GM18520 (cell line): ENCODE results near the gene PLBD1.

Experiments used
- ATAC-seq: cut with Tn5 transposase; IDR thresholded peaks from one replicate; pipeline ENCODE4 v1.9.1; 2021; ENCODE audit not compliant: unreplicated experiment

PLBD1 gene, protein sequence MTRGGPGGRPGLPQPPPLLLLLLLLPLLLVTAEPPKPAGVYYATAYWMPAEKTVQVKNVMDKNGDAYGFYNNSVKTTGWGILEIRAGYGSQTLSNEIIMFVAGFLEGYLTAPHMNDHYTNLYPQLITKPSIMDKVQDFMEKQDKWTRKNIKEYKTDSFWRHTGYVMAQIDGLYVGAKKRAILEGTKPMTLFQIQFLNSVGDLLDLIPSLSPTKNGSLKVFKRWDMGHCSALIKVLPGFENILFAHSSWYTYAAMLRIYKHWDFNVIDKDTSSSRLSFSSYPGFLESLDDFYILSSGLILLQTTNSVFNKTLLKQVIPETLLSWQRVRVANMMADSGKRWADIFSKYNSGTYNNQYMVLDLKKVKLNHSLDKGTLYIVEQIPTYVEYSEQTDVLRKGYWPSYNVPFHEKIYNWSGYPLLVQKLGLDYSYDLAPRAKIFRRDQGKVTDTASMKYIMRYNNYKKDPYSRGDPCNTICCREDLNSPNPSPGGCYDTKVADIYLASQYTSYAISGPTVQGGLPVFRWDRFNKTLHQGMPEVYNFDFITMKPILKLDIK

GRCh38 chr12:14567351-14568162, at the start of gene PLBD1:
Gene PLBD1, minus strand, starts transcription at chr12:14567883. Its CDS starts 187 bp downstream, at chr12:14567696.
- no peak for ATAC-seq

DNA sequence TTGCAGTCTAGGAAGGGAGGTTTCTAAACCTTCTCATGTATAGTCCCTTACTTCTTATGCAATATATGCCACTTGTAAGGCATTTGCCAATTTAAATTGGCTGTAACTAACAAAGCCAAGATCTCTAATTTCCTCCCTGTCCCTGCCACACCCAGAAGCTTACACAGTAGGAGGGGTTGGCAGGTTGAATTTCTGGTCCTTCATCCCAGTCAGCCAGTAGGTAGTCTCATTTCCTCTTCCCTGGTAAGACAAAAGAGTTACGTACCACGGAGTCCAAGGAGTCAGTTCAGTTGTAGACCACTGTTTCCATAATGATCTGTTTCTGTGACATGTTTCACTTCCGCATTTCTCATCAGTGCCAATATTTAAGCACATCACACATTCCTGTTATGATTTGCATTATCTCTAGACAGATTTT, 47.0 kb upstream of the PLBD1 start:
- peak; percentile 40 for ATAC-seq

DNA sequence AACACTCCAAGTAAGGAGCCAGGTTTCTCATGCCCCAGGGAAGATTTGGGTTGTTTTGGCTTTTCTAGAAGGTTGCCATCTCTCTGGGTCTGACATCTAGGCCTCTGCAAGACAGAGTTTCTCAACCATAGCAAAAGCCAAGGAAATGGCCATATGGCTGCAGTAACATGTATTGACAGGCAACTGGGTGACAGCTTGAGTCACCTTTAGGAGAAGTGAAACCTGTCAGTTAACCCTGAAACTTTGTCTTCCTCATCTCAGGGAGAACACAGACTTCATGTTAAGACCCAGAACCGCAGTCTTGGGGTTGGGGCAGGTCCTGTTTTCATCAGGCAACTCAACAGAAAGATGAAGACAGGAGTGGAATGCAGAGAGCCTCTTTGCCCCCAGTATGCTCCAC, 46.0 kb upstream of the PLBD1 start:
- peak; percentile 98 for ATAC-seq

- ATAC-seq = no peak
These were observed 45.3 kb upstream of the PLBD1 start for GRCh38 chr12:14612898-14613445.

- ATAC-seq = no peak
These were observed 44.6 kb upstream of the PLBD1 start for GRCh38 chr12:14612250-14612649.

DNA sequence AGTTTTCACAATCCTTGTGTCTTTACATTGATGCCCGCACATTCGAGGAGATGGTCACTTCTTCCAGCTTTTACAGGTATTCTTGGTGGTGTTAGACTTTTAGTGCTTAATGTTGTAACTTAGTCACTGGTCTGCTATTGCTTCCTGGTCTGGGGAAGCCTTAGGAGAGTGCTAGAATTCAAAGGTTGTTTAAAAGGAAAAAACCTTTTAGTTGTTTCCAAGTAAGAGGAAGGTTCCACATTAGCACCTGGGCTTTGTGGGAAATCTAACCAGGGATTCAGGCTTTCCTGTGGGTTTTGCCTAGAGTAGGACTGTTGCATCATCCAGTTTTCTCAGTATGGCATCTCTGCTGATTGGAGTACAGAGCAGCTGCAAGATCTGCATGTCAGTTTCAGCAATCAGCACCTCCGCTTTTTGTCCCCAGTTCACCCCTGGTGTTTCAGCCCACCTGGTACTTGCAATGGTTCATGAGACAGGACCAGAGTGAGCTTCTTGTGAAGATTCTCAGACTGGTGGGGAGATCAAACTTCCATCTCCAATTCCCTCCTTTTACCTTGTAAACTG, 44.0 kb upstream of the PLBD1 start:
- no peak for ATAC-seq

- no peak for ATAC-seq
These were observed 39.9 kb upstream of the PLBD1 start for GRCh38 chr12:14607568-14607967.

GRCh38 chr12:14605401-14605989, 37.8 kb upstream of the PLBD1 start:
- no peak for ATAC-seq

GRCh38 chr12:14601692-14602478, 34.2 kb upstream of the PLBD1 start:
- no peak for ATAC-seq

GRCh38 chr12:14597480-14597879, 29.8 kb upstream of the PLBD1 start:
- ATAC-seq = no peak

- no peak for ATAC-seq
These were observed 24.0 kb upstream of the PLBD1 start for GRCh38 chr12:14591719-14592118.

GRCh38 chr12:14589169-14590004, 21.7 kb upstream of the PLBD1 start:
- no peak for ATAC-seq

GRCh38 chr12:14588571-14588970, 20.9 kb upstream of the PLBD1 start:
- ATAC-seq = no peak

GRCh38 chr12:14578646-14579045, 11.0 kb upstream of the PLBD1 start:
- ATAC-seq = no peak

- peak; percentile 85 for ATAC-seq
These were observed 9.7 kb upstream of the PLBD1 start for GRCh38 chr12:14577344-14577743.

- ATAC-seq = no peak
These were observed 9.2 kb upstream of the PLBD1 start for GRCh38 chr12:14576896-14577295.

DNA sequence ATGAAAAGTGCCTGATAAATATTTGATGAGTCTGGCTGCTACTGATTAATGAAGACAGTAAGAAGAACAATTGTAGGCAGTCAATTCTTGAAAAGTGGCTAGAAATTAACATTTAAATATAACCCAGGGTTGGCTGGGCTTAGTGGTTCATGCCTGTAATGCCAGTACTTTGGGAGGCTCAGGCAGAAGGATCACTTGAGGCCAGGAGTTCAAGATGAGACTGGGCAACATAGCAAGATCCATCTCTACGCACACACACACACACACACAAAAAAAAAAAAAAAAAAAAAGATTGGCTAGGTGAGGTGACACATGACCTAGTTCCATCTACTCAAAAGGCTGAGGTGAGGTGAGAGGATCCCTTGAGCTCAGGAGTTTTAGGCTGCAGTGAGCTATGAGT, 7.9 kb upstream of the PLBD1 start:
- ATAC-seq = no peak

DNA sequence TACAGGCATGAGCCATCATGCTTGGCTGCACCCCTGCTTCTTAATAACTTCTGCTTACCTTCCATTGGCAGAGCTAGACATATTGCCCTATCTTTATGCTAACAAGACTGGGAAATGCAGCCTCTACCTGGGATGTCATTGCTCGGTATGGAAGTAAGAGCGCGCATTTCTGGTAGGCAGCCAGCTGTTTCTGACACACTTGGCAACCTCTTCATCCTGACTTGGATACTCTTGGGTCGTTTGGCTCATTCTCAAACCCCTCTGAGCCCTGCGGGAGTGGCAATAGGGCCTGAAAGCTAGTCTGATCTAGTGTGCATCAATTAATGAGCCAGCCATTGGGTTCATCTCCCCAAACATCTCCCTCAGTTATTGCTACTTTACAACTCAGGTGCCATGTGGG, 5.4 kb upstream of the PLBD1 start:
- ATAC-seq = no peak

GRCh38 chr12:14572401-14572800, 4.7 kb upstream of the PLBD1 start:
- no peak for ATAC-seq
